ENCODE measurements around the gene PCDHGB7. TPM values are rescaled to one million over a fixed set of nuclear protein-coding genes. Genes with fewer than 3 reads are reported as not detected.
"Not testable (repeated sequence)": the region's sequence is repeated elsewhere in the genome, so short reads cannot be mapped to it uniquely, and the experiment has no call there.

PCDHGB7 gene
- total RNA-seq, 1 donor from 2014 or later = 7.6 TPM

- not testable (repeated sequence) for DNase-seq
Measured at GRCh38 chr5:141397756-141398551, 19.5 kb upstream of the PCDHGB7 start, which contains the start of gene PCDHGB5. Gene PCDHGB5, plus strand, starts transcription at chr5:141397947. Its CDS starts 181 bp downstream, at chr5:141398128.

- no peak for DNase-seq
Measured at GRCh38 chr5:141398608-141399007, 18.9 kb upstream of the PCDHGB7 start.

- no peak for DNase-seq
Measured at GRCh38 chr5:141399555-141400258, 17.8 kb upstream of the PCDHGB7 start.

GRCh38 chr5:141402553-141403243 is 14.8 kb upstream of the PCDHGB7 start, which contains the start of gene PCDHGA9:
Gene PCDHGA9, plus strand, starts transcription at chr5:141402778. Its CDS starts 175 bp downstream, at chr5:141402953.
- DNase-seq = no peak

GRCh38 chr5:141403387-141403786 is 14.1 kb upstream of the PCDHGB7 start:
- no peak for DNase-seq

GRCh38 chr5:141407790-141408505 is 9.5 kb upstream of the PCDHGB7 start, which contains the start of gene PCDHGB6:
Gene PCDHGB6, plus strand, starts transcription at chr5:141408021. Its CDS starts 182 bp downstream, at chr5:141408203.
- DNase-seq = not testable (repeated sequence)

- DNase-seq = no peak
Measured at GRCh38 chr5:141409598-141410306, 7.7 kb upstream of the PCDHGB7 start.

GRCh38 chr5:141411575-141411974 is 5.9 kb upstream of the PCDHGB7 start:
- no peak for DNase-seq

GRCh38 chr5:141412854-141413539 is 4.5 kb upstream of the PCDHGB7 start, which contains the start of gene PCDHGA10:
Gene PCDHGA10, plus strand, starts transcription at chr5:141412987. Its CDS starts 189 bp downstream, at chr5:141413176.
- no peak for DNase-seq

- no peak for DNase-seq
Measured at GRCh38 chr5:141413540-141414069, 3.9 kb upstream of the PCDHGB7 start.

GRCh38 chr5:141414548-141415274 is 2.8 kb upstream of the PCDHGB7 start:
- DNase-seq = not testable (repeated sequence)

GRCh38 chr5:141415275-141415618 is 2.2 kb upstream of the PCDHGB7 start:
- DNase-seq = not testable (repeated sequence)

- DNase-seq = no peak
Measured at GRCh38 chr5:141419074-141419880, 1.8 kb downstream of the PCDHGB7 start.

GRCh38 chr5:141420855-141421488 is 3.5 kb downstream of the PCDHGB7 start, which contains the start of gene PCDHGA11:
Gene PCDHGA11, plus strand, starts transcription at chr5:141421051. Its CDS starts 177 bp downstream, at chr5:141421228.
- DNase-seq = no peak

GRCh38 chr5:141421489-141421855 is 4.0 kb downstream of the PCDHGB7 start:
- DNase-seq = no peak

GRCh38 chr5:141422742-141423291 is 5.3 kb downstream of the PCDHGB7 start:
- no peak for DNase-seq

GRCh38 chr5:141427783-141428426 is 10.4 kb downstream of the PCDHGB7 start:
- no peak for DNase-seq

Measured in skin of body (tissue), 2 donors.